Heart right ventricle (tissue), 16 donors: Measurements from ENCODE around the gene CPXM2. TPM values are rescaled to one million over a fixed set of nuclear protein-coding genes. Genes with fewer than 3 reads are reported as not detected.

Experiments
- ATAC-seq, 8 donors: fragments of 200-7000 bp; cut with Tn5 transposase; one replicate each; pipeline ENCODE4 v1.9.1; 2020; ENCODE audit warnings: mild to moderate bottlenecking in 8 of 8, moderate library complexity in 8 of 8, moderate number of reproducible peaks in 1 of 8
- DNase-seq, 2 donors: peaks; one replicate each; pipeline ENCODE4 v3.0.0-alpha.2; 2020
- H3K27ac ChIP-seq, 10 donors: fragments of 200-600 bp; sonication (generic) in 2 of 10; one replicate each; pipeline versions ENCODE4 v1.5.0 to v1.8.0; 2020 to 2022; ENCODE audit warnings: mild to moderate bottlenecking in 3 of 10
- H3K27me3 ChIP-seq, 7 donors: fragments of 200-600 bp; one replicate each; pipeline ENCODE4 v1.8.0; 2021 to 2022; ENCODE audit warnings: mild to moderate bottlenecking in 2 of 7
- H3K36me3 ChIP-seq, 9 donors: fragments of 200-600 bp; sonication (generic) in 1 of 9; one replicate each; pipeline versions ENCODE4 v1.5.0 to v1.8.0; 2020 to 2022; ENCODE audit warnings: mild to moderate bottlenecking in 2 of 9
- H3K4me1 ChIP-seq, 9 donors: fragments of 200-600 bp; sonication (generic) in 1 of 9; one replicate each; pipeline versions ENCODE4 v1.5.0 to v1.8.0; 2020 to 2022; ENCODE audit warnings: mild to moderate bottlenecking in 4 of 9
- H3K4me3 ChIP-seq, 10 donors: fragments of 200-600 bp; sonication (generic) in 2 of 10; one replicate each; pipeline versions ENCODE4 v1.5.0 to v1.8.0; 2020 to 2022; ENCODE audit warnings: mild to moderate bottlenecking in 7 of 10, moderate library complexity in 2 of 10
- H3K9me3 ChIP-seq, 11 donors: fragments of 200-600 bp in 10 of 11; sonication (generic) in 2 of 11; one replicate each; pipeline versions ENCODE4 v1.5.0 to v1.8.0; 2013 to 2022; ENCODE audit warnings: mild to moderate bottlenecking in 2 of 11, control low read depth in 1 of 11, moderate library complexity in 1 of 11
- WGBS, 2 donors: extraction: QIAGEN DNeasy Blood & Tissue Kit; methylation state at CpG; one replicate each; pipeline ENCODE4 v1.1.7; 2013; ENCODE audit warnings: inconsistent platforms in 1 of 2; 5-methylcytosine and 5-hydroxymethylcytosine counted together
- intact Hi-C, 10 donors: fragments of 100-400 bp; cut with DNase I; formaldehyde crosslinking; loops; one replicate each; pipeline versions ENCODE4 v1.11.1 to v1.14.2; 2022
- polyA plus RNA-seq, 2 donors: library from polyadenylated mRNA; stranded (reverse); fragments of 200-250 nt; gene quantifications; one replicate each; pipeline ENCODE4 v1.2.3, GENCODE V29; 2013
- total RNA-seq, 10 donors: library from RNA; stranded (reverse); fragmentation: NEBNext Ultra II Directional in 3 of 10; extraction: Animal tissue kit (Norgen Biotek cat#: 25700) in 3 of 10; gene quantifications; one replicate each; pipeline versions ENCODE4 v1.2.1 to v1.2.4, GENCODE V29; 2021 to 2023
- TF ChIP-seq, protein P1 (sequence below), 9 donors: fragments of 200-600 bp; sonication (generic) in 2 of 9; IDR thresholded peaks; one replicate each; pipeline versions ENCODE4 v1.5.0 to v1.8.0; 2021 to 2022; ENCODE audit warnings: antibody characterized with exemption in 9 of 9, mild to moderate bottlenecking in 5 of 9, moderate library complexity in 1 of 9
- donor health status: Arrhythmogenic right ventricular cardiomyopathy.
- donor health status: ischemic (EF 13 %, LVEDD 7.1; RV severe dilation, severe dysfunction).
- donor health status: healthy with polysubstance abuse.
- donor health status: DM: no; HTN: yes; CAD: no.
- donor health status: DM: no; HTN: no; CAD: no.
- donor health status: ischemic (EF 25% LVEDD 6.9; RV normal size, moderate dysfunction).
- donor health status: ischemic (EF 25% LVEDD 5.7; RV mildly dilated, moderate dysfunction).
- donor health status: healthy.
- donor health status: DM: yes; HTN: yes; CAD: no.
- donor health status: Ischemic cardiomyopathy.
- donor health status: ischemic (EF 35%, LVEDD 5.7; RV mildly dilated, moderate dysfunction).
- donor health status: nonischemic (EF 11% LVEDD 7.7; RV severe dilation, severe dysfunction).
- donor health status: DM: yes; HTN: yes; CAD: no.
- donor health status: PGD.
- donor health status: ischemic (EF 29% LVEDD 5.4; RV normal size, mild dysfunction).
- donor health status: nonischemic (EF 23%, LVEDD 6.1; RV moderate dilation, normal function).

Gene CPXM2
- total and polyA plus RNA-seq, 12 donors = 2.0 to 9.8 (median 3.8) TPM

DNA sequence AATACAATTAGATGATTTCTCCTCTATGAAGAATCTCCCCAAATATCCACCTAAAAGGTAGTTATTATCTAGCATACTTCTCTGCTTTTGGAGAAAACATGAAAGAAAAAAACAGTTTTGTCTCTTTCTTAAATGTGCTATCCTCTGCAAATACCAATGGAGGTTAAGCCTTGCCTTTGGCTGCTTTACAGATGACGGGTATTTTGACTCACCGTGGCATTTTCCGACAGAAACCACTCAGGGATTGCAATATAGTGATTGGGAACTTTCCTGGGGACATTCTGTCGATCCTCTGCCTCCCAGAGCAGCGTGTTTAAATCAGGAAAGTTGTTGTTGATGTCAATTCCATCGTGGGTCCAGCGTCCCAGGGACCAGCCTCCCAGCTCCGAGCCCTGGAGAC is 124.8 kb downstream of the CPXM2 start:
- peaks cover 0 to 22% (median 5%) of the 10 kb centered on the region in 7 donors for H3K27me3 ChIP-seq
- TF ChIP-seq, protein P1, sequence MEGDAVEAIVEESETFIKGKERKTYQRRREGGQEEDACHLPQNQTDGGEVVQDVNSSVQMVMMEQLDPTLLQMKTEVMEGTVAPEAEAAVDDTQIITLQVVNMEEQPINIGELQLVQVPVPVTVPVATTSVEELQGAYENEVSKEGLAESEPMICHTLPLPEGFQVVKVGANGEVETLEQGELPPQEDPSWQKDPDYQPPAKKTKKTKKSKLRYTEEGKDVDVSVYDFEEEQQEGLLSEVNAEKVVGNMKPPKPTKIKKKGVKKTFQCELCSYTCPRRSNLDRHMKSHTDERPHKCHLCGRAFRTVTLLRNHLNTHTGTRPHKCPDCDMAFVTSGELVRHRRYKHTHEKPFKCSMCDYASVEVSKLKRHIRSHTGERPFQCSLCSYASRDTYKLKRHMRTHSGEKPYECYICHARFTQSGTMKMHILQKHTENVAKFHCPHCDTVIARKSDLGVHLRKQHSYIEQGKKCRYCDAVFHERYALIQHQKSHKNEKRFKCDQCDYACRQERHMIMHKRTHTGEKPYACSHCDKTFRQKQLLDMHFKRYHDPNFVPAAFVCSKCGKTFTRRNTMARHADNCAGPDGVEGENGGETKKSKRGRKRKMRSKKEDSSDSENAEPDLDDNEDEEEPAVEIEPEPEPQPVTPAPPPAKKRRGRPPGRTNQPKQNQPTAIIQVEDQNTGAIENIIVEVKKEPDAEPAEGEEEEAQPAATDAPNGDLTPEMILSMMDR (IDR thresholded peaks at IDR 0.05) = no peak
- H3K4me1 ChIP-seq = no peaks in the 10 kb centered on the region
- H3K27ac ChIP-seq = no peak overlapping the region
- no peak for ATAC-seq
- intact Hi-C loops = no loop called here
- no peaks in the 10 kb centered on the region for H3K9me3 ChIP-seq
- H3K4me3 ChIP-seq = no peak overlapping the region
- H3K36me3 ChIP-seq = no peaks in the 10 kb centered on the region
- DNase-seq = no peak
- 72% methylated on average over 8 of the region's 8 CpGs for WGBS, 2 donors

DNA sequence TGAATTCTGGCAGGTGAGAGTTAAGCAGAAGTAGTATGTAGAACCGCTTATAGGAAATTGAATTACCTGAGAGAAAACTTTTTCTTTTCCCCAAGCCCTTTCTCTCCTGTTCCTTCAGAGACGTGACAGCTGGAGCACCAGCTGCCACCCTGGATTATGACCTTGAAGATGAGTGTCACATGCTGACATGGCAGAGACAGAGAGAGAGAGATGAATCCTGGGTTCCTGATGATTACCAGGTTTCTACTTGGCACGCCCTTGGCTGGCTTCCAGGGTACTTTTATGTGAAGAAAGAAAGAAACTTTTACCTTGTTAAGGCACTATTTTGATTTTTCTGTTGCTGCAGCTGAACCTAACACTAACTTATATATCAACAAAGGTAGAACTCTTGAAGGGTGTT is 125.6 kb downstream of the CPXM2 start:
- 55 to 61% methylated on average over 3 of the region's 3 CpGs for WGBS, 2 donors
- Histone ChIP-seq H3K36me3 (no peaks in the 10 kb centered on the region), H3K27me3 (peaks cover 0 to 22% (median 10%) of the 10 kb centered on the region in 7 donors), H3K27ac (no peak overlapping the region), H3K4me1 (no peaks in the 10 kb centered on the region), H3K9me3 (no peaks in the 10 kb centered on the region), H3K4me3 (no peak overlapping the region)
- intact Hi-C loops = no loop called here
- TF ChIP-seq, protein P1 (IDR thresholded peaks at IDR 0.05) = no peak
- DNase-seq (no peak), ATAC-seq (no peak)

DNA sequence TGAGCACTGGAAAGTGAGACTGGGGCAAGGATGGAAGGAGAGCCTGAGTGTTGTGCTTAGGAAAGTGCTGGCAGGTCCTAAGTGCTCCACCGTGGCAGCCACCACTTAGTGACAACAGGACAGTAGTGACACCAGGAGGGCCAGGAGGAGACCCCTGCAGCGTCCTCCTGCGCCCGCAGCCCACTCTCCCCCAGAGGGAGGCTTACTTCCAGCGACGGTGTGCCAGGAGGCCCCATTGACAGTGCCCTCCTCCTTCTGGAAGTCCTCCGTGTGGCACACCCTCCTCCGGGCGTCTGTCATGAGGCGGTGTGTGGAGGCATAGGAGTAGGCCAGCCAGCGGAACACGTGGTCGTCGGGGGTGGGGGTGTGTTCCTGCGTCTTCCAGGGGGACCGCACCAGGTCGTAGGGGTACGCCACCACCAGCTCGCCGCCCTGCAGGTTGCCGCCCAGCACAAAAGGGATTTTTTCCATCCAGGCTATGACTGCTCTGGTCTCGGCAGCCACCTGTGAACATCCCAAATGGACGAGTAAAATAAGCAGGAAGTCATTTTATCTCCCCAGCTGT is 129.9 kb downstream of the CPXM2 start:
- intact Hi-C loops = no loop called here
- Histone ChIP-seq H3K27me3 (peaks cover 0 to 24% (median 15%) of the 10 kb centered on the region in 7 donors), H3K36me3 (no peaks in the 10 kb centered on the region), H3K9me3 (no peaks in the 10 kb centered on the region), H3K4me3 (no peak overlapping the region), H3K4me1 (no peaks in the 10 kb centered on the region), H3K27ac (no peak overlapping the region)
- TF ChIP-seq, protein P1 (IDR thresholded peaks at IDR 0.05) = no peak
- 72 to 74% methylated on average over 23 of the region's 23 CpGs for WGBS, 2 donors
- ATAC-seq (no peak), DNase-seq (no peak)

DNA sequence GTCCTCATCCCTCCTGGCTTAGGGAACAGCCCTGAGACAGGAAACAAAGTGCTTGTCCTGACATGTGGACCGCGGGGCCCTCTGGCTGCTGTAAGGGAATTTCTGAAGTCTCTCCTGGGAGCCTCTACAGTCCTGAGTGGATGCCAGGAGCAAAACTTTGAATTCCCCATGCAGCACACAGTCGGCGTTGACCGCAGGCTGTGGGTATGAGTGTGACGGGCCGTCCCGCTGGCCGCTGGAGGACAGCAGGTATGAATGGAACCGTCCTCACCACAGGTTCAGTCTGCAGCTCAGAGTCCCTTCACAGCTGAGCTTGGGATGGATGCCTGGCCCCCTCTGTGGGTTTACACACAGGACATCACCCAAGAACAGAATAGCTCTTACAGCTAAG is 130.6 kb downstream of the CPXM2 start:
- Histone ChIP-seq H3K9me3 (no peaks in the 10 kb centered on the region), H3K4me3 (no peak overlapping the region), H3K27ac (no peak overlapping the region), H3K27me3 (peaks cover 0 to 24% (median 15%) of the 10 kb centered on the region in 7 donors), H3K36me3 (no peaks in the 10 kb centered on the region), H3K4me1 (no peaks in the 10 kb centered on the region)
- ATAC-seq (no peak), DNase-seq (no peak)
- 65 to 70% methylated on average over 10 of the region's 10 CpGs for WGBS, 2 donors
- TF ChIP-seq, protein P1 (IDR thresholded peaks at IDR 0.05) = no peak
- intact Hi-C loops = no loop called here
